ENCODE measurements around the gene THEM4. TPM values are rescaled to one million over a fixed set of nuclear protein-coding genes. Genes with fewer than 3 reads are reported as not detected.

THEM4 gene
- total and polyA plus RNA-seq, 2 of the 8 experiments (the other 6 are each of a cell fraction or from before 2014, with no cell fraction given) = 9.9 to 11.2 TPM

- H3K56ac ChIP-seq (replicated peaks; ENCODE audit: insufficient read length, low read depth, low read length) = no peak overlapping the region
- H3K4me3 ChIP-seq (ENCODE audit: extremely low read depth in 1 of 4, insufficient read depth in 2 of 4, low read depth in 3 of 4, low read length in 4 of 4) = no peak overlapping the region
- no peak overlapping the region for H2AFZ ChIP-seq (ENCODE audit: low read length)
- DNase-seq (ENCODE audit: low read depth in 1 of 2, low spot score in 2 of 2) = no peak
- H2BK15ac ChIP-seq (ENCODE audit: low read length) = no peak overlapping the region
- no peaks in the 10 kb centered on the region for H3K23me2 ChIP-seq (ENCODE audit: low read depth, low read length)
- H2BK120ac ChIP-seq (replicated peaks; ENCODE audit: low read depth, low read length) = no peak overlapping the region
- H4K20me1 ChIP-seq (replicated peaks in 1 of 2; ENCODE audit: control insufficient read depth in 1 of 2, insufficient read depth in 2 of 2, low read length in 2 of 2) = no peaks in the 10 kb centered on the region
- no peak overlapping the region for H3K14ac ChIP-seq (ENCODE audit: insufficient read length)
- H2AK5ac ChIP-seq (ENCODE audit: low read depth, low read length) = no peak overlapping the region
- H3K4me2 ChIP-seq (ENCODE audit: insufficient read depth in 1 of 2, low read depth in 2 of 2, low read length in 2 of 2) = no peak overlapping the region
- CTCF ChIA-PET (ENCODE audit: partially characterized antibody) = interaction anchor here (0.8 to 4.1 kb wide), 8 partner anchors 14 to 131 kb away, joined by 3 to 24 read pairs (median 5); no protein-coding TSS in a partner anchor
- H3K9me3 ChIP-seq (ENCODE audit: insufficient read depth in 2 of 2, low read depth in 1 of 2, low read length in 1 of 2) = no peaks in the 10 kb centered on the region
- H3K27me3 ChIP-seq (replicated peaks in 1 of 4; ENCODE audit: control insufficient read depth in 3 of 4, extremely low read depth in 1 of 4, insufficient read depth in 3 of 4, low read length in 3 of 4) = no peaks in the 10 kb centered on the region
- H3K36me3 ChIP-seq (ENCODE audit: control insufficient read depth in 2 of 4, insufficient read depth in 4 of 4, low read length in 3 of 4) = no peaks in the 10 kb centered on the region
- no peak overlapping the region for H2BK12ac ChIP-seq (ENCODE audit: low read depth, low read length)
- WGBS, 2 experiments (ENCODE audit: extremely low coverage in 1 of 2, insufficient coverage in 1 of 2, insufficient read length in 1 of 2, insufficient replicate concordance in 2 of 2, low coverage in 1 of 2, low lambda C conversion rate in 2 of 2, missing lambda C conversion rate in 1 of 2) = 88% methylated on average over 3 of the region's 3 CpGs; no CpG with 5 or more reads in 1 of the 2 experiments
- no peak overlapping the region for H4K8ac ChIP-seq (ENCODE audit: extremely low read depth, insufficient read depth, low read length)
- H4K5ac ChIP-seq (ENCODE audit: insufficient read length, low read depth, low read length) = no peak overlapping the region
- H2BK5ac ChIP-seq (ENCODE audit: low read depth, low read length) = no peak overlapping the region
- H4K91ac ChIP-seq (replicated peaks; ENCODE audit: insufficient read length, low read length) = no peak overlapping the region
- H3K79me2 ChIP-seq (ENCODE audit: control insufficient read depth in 1 of 2, insufficient read depth in 2 of 2, low read length in 2 of 2) = no peaks in the 10 kb centered on the region
- H3K27ac ChIP-seq (ENCODE audit: low read depth, low read length) = no peak overlapping the region
- no peak for FAIRE-seq
- H3K9ac ChIP-seq (replicated peaks in 1 of 4; ENCODE audit: extremely low read depth in 1 of 4, low read depth in 3 of 4, low read length in 3 of 4) = no peak overlapping the region
- H3K23ac ChIP-seq (ENCODE audit: insufficient read length) = no peak overlapping the region
- POLR2A ChIA-PET (ENCODE audit: partially characterized antibody) = interaction anchor here (0.7 to 2.1 kb wide), 3 partner anchors 11 to 46 kb away, joined by 3 to 10 read pairs (median 3); partner anchors contain the start of gene THEM4
- no peak overlapping the region for H3K18ac ChIP-seq (ENCODE audit: extremely low read depth, low read length)
- no peak overlapping the region for H3K4ac ChIP-seq (replicated peaks; ENCODE audit: insufficient read length, low read depth, low read length)
- no peak overlapping the region for H2BK20ac ChIP-seq (ENCODE audit: low read length)
- H3K4me1 ChIP-seq (replicated peaks in 1 of 4; ENCODE audit: control insufficient read depth in 3 of 4, insufficient read depth in 4 of 4, low read length in 3 of 4) = no peaks in the 10 kb centered on the region
- no peaks in the 10 kb centered on the region for H3K79me1 ChIP-seq (ENCODE audit: low read depth, low read length)
Measured at GRCh38 chr1:151920149-151920548, 10.8 kb upstream of the THEM4 start.
